Stimulated activated CD4-positive, alpha-beta T cell treated with anti-CD3 and anti-CD28 coated beads, Interleukin-4, amount 100 ng/mL, for 48 hours (primary cell): ENCODE measurements around the gene KCNMA1.
"Not testable (repeated sequence)": the region's sequence is repeated elsewhere in the genome, so short reads cannot be mapped to it uniquely, and the experiment has no call there.

Experiments
- DNase-seq, 2 donors: peaks; one replicate each; pipeline ENCODE4 v3.0.0-alpha.2; 2020; ENCODE audit warnings: low read depth in 2 of 2

KCNMA1 gene

DNA sequence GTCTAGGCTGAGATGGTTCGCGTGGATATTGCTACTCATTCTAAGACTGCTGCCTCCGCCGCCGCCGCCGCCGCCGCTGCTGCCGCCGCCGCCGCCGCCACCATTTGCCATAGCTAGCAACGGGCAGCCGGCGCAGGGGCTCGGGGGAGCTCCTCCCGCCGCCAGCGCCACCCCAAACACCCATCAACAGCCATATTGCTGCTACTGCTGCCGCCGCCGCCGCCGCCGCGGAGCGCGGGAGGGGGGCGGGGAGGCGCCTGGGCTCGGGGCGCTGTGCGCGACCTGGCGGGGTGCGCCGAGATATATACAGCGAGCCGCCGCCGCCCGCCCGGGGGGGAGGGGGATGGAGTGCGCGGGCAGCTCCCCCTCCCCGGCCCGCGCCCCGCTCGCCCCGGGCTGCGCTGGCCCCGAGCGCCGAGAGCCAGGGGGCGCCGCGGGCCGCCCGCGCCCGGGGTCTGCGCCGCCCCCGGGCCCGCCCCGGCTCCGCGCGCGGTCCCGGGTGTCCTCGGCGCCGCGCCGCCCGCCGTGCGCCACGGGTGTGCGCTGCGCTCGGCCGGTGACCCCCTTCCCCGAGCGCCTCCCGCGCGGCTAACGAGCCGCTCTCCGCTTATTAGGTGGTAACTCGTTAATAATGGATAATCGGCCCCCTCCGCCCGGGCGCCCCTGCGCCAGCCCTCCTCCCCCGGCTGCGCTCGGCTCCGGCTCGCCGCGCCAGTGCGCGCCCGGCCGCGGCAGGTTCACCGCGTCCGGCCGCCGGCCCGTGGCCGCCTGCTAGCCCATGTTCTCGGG, at the start of gene KCNMA1:
KCNMA1 (minus strand) TSS at position 277 of the 789 bp plus-strand sequence.
- no peak for DNase-seq

DNA sequence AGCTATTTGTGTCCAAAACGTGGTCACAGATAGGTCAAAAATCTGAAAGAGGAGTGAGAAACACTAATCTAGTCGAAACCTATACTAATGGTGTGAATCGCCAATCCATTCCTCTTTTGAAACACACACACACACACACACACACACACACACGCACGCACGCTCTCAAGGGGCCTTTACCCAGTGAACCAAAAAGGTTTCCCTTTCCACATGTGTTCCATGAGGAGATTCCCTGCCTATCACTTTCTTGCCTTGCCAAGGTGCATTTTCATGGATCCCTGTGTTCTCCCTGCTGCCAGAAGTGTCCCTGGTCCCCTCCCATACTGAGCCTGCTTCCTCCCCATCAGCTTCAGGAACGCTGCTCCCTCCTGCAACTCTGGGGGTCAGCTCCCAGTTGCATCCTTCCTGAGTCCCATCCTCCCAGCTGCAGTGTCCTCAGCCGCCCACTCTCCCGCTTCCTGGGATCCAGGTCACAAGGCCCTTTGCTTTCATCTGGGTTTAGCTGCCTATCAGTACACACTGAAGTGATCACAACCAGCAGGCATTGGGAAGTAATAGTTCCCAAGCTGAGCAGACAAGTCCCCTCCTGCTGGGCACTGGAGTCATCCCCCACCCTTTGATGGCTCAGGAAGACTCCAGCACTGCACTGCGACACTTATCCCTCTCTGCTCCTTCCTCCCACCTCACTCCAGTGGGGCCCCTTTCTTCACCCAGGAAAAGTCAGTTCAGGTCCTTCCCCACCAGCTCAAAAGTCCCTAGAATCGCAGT, 49.2 kb upstream of the KCNMA1 start:
- DNase-seq, result no peak

DNA sequence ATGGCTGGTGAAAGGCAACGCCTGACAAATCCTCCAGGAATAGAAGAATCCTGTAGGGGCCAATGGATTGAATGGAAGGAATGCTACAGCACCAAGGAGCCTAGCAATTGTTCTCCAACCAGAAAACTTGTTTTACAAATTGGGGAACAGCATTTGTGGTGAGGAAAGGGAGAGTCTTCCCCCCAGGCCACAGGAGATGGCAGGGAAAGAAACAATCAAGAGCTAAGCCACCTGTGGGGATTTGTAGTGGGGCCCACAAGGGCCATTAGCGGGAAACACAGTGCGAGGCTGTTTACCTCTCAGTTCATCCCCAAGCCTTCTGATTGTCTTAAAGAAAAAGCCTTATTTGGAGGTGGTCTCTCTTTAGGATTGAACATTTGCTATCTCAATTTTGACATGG, 48.5 kb upstream of the KCNMA1 start:
- DNase-seq, result no peak

DNA sequence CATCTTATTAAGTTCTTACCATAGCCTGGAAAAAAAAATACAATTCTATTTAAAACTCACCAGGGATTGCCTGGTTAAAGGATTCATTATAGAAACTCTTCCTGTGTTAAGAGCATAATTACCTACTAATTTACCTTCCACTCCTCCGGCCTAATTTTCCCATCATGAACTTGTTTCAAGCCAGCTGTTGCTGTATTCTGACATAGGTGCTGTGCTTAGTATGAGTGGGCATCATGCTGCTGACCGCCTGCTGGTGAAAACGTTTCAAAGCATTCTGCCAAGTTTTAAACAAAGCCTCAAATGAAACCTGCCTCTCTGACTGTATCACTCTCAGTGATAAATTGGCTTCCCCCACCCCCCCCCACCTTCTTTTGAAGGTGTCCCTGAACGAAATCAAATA, 47.8 kb upstream of the KCNMA1 start:
- no peak for DNase-seq

DNA sequence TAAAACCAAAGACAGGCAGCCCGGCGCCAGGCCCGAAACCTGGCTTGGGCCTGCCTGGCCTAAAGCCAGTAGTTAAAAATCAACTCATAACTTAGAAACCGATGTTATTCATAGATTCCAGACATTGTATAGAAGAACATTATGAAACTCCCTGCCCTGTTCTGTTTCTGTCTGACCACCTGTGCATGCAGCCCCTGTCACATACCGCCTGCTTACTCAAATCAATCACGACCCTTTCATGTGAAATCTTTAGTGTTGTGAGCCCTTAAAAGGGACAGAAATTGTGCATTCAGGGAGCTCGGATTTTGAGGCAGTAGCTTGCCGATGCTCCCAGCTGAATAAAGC, 45.5 kb upstream of the KCNMA1 start:
- DNase-seq, result not testable (repeated sequence)

DNA sequence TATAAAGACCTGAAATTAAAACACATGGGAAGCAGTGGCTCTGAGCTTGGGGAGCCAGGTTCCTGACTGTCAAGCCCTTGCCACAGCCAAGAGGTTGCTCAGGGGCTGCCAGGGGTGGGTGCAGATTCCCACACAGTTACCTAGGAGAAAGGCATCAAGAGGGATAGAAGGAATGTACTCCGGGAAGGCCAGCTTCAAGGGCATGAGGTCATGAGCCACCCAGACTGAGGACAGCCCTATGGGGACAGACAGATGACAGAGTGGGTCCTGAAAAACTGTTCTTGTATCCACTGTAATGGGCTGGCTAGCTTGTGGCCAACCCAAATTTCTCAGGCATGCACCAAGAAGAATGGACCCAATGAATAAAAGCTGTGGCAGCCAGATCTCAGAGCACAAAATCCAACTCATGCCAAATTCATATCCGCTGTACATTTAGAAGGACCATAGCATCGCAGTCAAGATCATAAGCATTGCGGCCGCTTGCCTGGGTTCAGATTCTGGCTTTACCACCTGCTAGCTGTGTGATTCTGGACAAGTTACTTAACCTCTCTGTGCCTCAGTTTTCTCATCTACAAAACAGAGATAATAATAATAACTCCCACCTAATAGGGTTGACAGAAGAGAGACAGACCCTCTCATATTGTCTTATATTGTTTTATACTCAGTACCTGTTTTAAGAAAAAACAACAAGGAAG, 44.9 kb upstream of the KCNMA1 start:
- DNase-seq, result no peak

DNA sequence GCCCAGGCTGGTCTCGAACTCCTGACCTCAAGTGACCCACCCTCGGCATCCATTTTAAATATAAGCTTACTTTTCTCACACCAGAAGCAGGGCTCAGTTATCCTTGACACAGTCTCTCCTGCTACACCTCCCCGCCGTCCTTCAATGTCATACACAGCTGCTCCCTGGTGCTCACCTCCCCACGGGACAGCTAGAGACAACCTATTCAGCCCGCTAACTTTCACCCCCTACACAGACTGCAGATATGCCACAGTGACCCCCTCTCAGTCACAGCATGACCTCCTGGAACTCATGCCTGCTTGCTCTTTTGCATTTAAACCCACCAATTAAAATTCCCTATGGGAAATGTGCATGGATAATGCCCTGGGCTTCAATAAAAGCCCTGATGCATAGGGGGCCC, 44.2 kb upstream of the KCNMA1 start:
- DNase-seq, result no peak

DNA sequence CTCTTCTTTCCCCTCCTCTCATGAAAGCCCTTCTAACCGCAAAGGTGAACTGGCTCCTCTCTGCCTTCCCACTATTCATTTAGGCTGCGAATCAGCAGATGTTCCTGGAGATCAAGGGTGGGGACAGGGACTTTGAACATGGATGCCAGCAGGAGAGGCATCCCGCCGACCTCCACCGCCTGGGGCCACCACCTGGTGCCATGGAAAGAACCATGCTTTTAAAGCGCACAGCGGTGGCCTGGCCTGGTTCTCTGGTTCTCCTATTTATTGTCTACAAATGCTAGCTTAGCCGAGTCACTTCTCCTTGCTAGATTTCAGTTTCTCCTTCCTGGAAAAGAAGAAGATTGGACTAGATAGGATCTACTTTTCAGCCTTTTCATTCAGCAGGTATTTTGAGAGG, 43.2 kb upstream of the KCNMA1 start:
- DNase-seq, result no peak

DNA sequence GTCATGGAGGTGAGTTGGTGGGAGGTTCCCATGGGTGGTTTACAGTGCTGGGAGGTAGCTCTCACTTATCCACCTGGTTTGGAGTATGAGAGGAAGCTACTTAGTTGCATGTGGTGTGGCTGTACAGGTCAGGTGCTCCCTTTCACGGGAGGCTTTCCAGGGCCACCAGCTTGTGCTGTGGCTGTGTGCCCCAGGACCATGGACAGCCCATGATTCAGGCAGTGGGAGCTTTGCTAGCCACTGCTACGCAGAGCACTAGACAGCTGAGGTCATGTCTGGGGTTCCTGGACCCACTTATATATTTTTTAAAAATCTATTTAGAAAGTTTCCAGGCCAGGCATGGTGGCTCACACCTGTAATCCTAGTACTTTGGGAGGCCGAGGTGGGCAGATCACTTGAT, 42.5 kb upstream of the KCNMA1 start:
- no peak for DNase-seq

DNA sequence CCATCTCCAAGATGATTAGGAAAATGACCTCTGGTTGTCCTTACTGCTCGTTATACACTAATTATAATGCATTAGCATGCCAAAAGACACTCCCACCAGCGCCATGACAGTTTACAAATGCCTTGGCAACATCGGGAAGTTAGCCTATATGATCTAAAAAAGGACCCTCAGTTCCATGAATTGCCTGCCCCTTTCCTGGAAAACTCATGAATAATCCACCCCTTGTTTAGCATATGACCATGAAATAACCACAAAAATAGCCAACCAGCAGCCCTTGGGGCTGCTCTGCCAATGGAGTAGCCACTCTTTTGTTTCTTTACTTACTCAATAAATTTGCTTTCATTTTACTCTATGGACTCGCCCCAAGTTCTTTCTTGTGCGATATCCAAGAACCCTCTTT, 41.6 kb upstream of the KCNMA1 start:
- DNase-seq, result no peak

DNA sequence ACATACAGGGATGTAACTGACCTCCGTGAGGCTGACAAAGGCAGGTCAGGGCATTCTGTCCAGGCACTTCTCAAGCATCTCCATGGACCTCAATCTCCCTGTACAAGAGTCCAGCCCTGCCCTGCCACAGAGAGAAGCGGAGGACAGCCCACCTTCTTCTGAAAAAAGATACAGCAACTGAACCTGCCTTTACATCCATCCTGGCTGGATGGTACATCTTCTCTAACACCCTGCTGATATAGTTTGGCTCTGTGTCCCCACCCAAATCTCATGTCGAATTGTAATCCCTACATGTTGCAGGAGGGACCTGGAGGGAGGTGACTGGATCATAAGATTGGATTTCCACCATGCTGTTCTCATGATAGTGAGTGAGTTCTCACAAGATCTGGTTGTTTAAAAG, 40.5 kb upstream of the KCNMA1 start:
- no peak for DNase-seq

DNA sequence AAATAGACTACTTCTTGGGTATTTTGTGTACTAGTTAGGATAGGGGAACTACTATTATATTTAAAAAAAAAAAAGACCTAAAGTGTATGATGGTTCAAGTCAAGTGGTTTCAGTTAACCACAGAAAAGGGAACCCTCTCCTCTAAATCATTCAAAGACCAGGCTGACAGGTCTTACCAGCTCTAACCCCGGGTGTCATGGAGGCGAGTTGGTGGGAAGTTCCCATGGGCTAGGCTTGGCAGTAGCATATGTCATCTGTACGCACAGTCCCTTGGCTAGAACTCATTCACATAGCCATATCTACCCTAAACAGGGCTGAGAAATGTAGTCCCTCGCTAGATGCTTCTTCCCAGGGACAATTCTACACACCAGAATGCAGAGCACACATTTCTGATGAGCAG, 37.7 kb upstream of the KCNMA1 start:
- DNase-seq, result no peak

DNA sequence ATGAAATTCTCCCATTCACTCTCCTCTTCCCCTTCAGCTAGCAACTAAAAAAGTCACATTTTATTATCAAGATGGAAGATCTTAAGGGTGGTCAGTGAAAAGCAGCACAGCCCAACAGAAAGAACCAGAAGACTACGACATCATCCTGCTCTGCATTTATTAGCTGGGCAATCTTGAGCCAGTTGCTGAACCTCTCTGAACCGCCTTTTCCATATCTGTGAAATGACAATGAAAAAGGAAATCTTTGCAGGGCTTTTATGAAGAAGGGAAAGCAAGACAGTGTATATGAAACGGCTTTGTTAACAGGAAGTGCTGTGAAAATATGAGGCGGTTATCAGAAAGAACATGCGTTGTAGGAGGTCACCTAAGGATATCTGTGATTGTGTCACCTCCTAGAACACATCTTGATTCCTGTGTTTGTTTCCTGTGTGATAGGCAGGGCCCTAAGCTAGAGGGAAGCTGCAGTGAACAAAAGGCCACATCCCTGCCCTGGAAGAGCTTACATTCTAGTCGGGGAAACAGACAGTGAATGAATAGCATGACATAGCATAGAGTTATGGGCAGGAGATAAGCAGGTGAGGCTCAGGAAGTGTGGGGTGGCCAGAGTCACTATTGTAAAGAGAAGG, 36.0 kb upstream of the KCNMA1 start:
- DNase-seq, result no peak

DNA sequence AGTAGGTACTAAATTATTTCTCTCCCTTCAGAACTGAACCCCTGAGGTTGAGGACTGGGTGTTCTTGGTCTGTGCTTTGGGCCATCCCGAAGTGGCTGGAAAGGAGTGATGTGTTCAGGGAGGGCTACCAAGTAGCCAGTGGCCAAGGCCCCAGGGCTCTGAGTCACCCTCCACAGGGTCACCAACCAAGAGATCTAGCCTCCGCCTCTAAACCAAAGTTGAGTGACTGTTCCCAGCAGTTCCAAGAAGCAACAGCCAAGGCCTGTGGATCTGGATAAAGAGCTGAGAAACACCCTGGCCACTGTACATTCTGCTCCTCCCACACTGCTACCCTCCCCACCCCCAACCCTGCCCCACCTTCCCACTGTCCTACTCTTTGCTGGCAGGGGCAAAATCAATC, 35.5 kb upstream of the KCNMA1 start:
- no peak for DNase-seq

DNA sequence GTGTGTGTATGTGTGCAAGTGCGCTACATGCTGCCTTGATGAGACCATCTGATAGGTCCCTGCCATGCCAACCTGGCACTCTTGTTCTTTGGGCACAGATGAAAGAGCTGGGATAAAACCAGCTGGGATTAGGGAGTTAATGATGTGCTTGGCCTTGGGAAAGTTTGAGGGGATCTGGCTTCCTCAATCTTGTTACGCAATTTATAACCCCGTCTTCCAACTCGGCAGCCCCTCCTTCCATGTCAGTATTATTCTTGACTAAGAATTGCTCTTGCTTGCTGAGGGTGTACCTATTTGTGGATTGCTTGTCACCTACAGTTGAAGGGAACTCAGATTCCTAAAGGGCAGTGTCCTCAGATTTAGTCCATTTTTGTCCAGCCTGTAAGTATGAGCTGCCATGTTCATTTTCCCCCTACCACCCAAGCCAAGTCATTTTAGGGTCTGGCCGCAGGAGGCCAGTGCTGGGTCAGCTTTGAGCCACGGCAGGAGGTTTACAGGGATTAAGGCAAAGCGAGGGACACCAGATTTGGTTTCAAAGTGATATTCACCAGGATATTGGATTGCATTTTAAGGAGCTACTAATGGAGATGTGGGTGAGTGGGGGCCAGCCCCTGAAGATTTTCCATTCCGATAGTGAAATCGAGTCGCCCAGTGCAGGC, 34.1 kb upstream of the KCNMA1 start:
- DNase-seq, result no peak

DNA sequence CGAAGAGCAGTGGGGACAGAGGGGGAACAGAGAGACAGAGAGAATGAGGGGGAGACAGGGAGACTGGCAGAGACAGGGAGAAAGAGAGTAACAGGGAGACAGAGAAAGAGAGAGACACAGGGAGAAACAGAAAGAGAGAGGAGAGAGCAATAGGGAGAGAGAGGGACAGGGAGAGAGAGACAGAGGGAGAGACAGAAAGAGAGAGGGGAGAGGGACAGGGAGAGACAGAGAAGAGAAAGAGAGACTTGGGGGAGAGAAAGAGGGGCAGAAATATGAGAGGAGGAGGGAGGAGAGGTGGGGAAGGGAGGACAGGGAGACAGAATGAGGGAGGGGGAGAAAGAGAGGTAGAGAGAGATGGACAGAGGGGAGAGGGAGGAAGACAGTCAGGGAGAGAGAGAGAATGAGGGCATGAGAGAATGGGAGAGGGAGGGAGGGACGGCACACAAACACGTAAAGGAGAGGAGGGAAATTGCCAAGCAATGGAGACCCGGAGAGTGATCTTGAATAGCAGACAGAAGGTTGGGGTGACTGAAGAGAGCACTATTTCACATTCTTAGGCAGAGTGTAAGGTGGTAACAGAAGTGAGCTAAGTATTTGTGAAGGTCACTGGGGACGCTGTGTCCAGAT, 33.3 kb upstream of the KCNMA1 start:
- DNase-seq, result no peak

DNA sequence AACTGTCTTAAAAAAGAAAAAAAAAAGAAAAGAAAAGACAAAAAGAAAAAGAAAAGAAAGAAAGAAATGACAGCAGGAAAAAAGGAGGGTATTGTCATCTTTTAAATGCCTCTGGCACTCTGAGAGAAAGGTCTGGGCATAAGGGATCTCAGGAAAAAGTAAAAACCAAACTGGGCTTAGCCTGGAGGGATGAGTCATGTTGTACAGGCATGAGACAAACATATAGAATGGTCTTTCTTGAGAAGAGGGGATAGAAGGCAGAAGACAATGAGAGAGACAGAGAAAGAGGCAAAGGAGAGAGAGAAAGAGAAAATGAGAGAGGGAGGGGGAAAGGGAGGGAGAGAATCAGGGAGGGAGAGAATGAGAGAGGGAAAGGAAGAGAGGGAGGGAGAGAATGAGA, 32.3 kb upstream of the KCNMA1 start:
- no peak for DNase-seq

DNA sequence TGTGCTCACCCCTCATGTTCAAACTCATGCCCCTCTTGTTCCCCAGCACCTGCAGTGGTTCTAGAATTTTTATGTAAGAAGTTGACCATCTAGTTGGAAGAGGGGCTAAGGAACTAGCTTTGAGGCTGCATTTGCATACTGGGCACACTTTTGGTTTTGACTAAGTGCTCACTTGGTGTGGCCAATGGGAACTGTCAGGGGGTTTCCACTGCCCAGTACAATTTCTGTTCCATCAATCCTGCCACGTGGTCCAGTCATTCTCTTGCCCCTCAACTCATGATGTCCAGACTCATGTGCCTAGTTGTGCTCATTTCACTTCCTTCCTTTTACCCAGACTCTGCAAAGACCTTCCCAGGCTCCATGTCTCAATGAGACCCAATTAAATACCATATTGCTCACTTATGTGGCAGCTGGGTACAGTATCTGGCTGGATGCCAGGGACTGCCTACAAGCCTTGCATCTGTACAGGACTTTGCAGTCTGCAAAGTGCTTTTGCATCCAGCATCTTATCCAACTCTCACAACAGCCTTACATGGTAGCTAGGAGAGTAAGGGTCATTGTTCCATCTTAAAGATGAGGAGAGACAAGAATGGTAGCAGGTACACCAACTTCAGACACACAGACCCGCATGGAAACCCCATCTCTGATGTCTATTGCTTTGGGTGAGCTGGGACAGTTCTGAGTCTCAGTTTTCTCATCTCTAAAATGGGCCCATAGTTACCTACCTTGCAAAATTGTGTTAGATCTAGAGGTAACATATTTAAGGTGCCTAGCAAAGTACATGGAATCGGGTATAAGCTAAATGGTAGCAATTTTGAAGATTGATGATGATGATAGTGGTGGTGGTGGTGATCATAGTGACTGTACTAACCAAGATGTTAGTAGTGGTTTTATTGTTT, 30.1 kb upstream of the KCNMA1 start:
- no peak for DNase-seq

DNA sequence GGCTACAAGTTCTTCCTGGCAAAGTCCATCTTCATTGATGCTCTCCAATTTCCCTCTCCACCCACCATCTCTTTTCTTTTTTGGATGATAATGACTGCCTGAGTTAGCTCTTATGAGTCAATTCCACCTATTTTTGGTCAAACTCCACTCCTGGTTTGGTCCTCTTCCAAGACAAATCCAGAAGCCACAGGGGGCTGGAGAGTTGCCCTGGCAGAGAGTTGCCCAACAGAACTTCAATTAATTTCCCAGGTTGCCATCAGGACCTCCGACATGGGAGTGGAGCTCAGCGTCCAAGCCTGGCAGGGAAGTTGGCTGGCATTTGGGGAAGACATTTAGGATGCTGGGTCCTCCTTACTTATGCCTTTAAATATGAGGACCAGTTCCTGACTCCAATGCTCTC, 29.2 kb upstream of the KCNMA1 start:
- no peak for DNase-seq

DNA sequence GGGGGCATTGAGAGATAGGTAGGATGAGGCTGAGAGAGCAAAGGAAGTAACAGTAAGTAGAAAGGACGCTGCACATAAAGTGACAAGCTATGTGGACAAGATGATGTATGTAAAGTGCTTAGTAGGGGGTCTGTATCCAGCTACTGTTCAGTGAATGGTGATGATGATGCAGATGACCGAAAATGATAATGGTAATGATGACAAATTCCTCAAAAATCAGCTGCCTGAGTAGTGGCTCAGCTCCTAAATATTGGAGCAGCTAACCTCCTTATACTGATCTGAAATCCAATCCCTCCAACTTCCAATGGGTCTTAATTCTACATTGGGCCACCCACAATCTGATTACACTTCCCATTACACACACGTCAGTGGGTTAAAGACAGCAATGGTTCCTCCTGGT, 27.1 kb upstream of the KCNMA1 start:
- DNase-seq, result no peak
